Measurements from ENCODE around the gene SYVN1. TPM values are rescaled to one million over a fixed set of nuclear protein-coding genes. Genes with fewer than 3 reads are reported as not detected.
"Not testable (repeated sequence)": the region's sequence is repeated elsewhere in the genome, so short reads cannot be mapped to it uniquely, and the experiment has no call there.

The SYVN1 gene
- total RNA-seq, 4 donors from 2014 or later, result 20.5 to 72.6 (median 51.9) TPM

DNA sequence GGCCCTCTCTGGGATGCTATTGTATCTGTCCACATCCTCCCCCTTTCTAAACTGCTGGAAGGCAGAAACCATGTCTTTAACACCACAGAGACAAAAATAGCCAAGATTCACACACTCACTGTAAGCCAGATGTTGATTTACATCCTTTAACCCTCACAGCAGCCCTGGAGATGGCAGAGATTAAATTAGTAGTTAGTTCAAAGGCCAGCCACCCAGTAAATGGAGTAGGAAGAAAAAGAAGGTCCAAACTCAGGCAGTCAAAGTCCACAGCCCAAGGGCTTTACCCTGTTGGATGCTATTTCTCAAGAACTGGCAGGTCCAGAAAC lies 14.7 kb downstream of the SYVN1 start:
- peaks cover 23 to 47% (median 34%) of the 10 kb centered on the region in 4 donors for H3K4me1 ChIP-seq
- in situ Hi-C loops (cut with MboI; ENCODE audit: low pct_ligation_motif_present in 1 of 4, low pct_unique_long_range_greater_than_20kb in 1 of 4, low sequenced_read_pairs in 3 of 4), result no loop called here
- peaks cover 0 to 23% (median 5%) of the 10 kb centered on the region in 4 donors for H3K36me3 ChIP-seq
- H3K4me3 ChIP-seq, result no peak overlapping the region
- no peak for DNase-seq
- no peaks in the 10 kb centered on the region for H3K27me3 ChIP-seq
- H3K9me3 ChIP-seq, result no peaks in the 10 kb centered on the region
- TF ChIP-seq, protein P1, sequence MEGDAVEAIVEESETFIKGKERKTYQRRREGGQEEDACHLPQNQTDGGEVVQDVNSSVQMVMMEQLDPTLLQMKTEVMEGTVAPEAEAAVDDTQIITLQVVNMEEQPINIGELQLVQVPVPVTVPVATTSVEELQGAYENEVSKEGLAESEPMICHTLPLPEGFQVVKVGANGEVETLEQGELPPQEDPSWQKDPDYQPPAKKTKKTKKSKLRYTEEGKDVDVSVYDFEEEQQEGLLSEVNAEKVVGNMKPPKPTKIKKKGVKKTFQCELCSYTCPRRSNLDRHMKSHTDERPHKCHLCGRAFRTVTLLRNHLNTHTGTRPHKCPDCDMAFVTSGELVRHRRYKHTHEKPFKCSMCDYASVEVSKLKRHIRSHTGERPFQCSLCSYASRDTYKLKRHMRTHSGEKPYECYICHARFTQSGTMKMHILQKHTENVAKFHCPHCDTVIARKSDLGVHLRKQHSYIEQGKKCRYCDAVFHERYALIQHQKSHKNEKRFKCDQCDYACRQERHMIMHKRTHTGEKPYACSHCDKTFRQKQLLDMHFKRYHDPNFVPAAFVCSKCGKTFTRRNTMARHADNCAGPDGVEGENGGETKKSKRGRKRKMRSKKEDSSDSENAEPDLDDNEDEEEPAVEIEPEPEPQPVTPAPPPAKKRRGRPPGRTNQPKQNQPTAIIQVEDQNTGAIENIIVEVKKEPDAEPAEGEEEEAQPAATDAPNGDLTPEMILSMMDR (IDR thresholded peaks at IDR 0.05), result no peak
- TF ChIP-seq EP300 (IDR thresholded peaks at IDR 0.05; ENCODE audit: low read depth) (no peak), POLR2A (IDR thresholded peaks at IDR 0.05) (no peak), POLR2AphosphoS5 (IDR thresholded peaks at IDR 0.05) (no peak)
- intact Hi-C loops (cut with DNase I; ENCODE audit: low total_unique reads), result loop anchor here (5.0 kb wide), 1 partner anchor 92 kb away; the partner anchor contains the start of gene SNX15
- no peak overlapping the region for H3K27ac ChIP-seq

DNA sequence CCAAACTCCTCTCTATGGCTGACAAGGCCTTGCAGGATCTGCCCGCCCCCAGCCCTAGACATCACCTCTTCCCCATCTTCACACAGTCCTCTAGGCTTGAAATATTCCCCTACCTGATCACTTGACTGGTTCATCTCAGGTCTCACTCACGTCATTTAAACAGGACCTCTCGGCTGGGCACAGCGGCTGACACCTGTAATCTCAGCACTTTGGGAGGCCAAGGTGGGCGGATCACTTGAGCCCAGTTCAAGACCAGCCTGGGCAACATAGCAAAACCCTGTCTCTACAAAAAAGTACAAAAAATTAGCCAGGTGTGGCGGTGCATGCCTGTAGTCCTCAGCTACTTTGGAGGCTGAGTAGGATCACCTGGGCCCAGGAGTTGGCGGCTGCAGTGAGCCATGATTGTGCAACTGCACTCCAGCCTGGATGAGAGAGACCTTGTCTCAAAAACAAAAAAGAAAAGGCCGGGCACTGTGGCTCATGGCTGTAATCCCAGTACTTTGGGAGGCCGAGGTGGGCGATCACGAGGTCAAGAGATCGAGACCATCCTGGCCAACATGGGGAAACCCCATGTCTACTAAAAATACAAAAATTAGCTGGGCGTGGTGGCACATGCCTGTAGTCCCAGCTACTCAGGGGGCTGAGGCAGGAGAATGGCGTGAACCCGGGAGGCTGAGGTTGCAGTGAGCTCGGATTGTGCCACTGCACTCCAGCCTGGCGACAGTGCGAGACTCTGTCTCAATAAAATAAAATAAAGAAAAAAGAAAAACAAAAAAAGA lies 15.2 kb downstream of the SYVN1 start:
- peaks cover 23 to 47% (median 34%) of the 10 kb centered on the region in 4 donors for H3K4me1 ChIP-seq
- H3K27me3 ChIP-seq; H3K9me3 ChIP-seq; H3K4me3 ChIP-seq; DNase-seq; in situ Hi-C loops (cut with MboI; ENCODE audit: low pct_ligation_motif_present in 1 of 4, low pct_unique_long_range_greater_than_20kb in 1 of 4, low sequenced_read_pairs in 3 of 4): not testable (repeated sequence)
- WGBS, 2 donors (ENCODE audit: low coverage in 1 of 2), result 88 to 95% methylated on average over 4 to 18 of the region's 18 CpGs
- peak overlapping the region in 3 of 4 donors; percentile 58 to 76 (median 64) for H3K27ac ChIP-seq
- H3K36me3 ChIP-seq, result peaks cover 0 to 21% (median 5%) of the 10 kb centered on the region in 4 donors
- intact Hi-C loops (cut with DNase I; ENCODE audit: low total_unique reads), result loop anchor here (5.0 kb wide), 1 partner anchor 92 kb away; the partner anchor contains the start of gene SNX15

DNA sequence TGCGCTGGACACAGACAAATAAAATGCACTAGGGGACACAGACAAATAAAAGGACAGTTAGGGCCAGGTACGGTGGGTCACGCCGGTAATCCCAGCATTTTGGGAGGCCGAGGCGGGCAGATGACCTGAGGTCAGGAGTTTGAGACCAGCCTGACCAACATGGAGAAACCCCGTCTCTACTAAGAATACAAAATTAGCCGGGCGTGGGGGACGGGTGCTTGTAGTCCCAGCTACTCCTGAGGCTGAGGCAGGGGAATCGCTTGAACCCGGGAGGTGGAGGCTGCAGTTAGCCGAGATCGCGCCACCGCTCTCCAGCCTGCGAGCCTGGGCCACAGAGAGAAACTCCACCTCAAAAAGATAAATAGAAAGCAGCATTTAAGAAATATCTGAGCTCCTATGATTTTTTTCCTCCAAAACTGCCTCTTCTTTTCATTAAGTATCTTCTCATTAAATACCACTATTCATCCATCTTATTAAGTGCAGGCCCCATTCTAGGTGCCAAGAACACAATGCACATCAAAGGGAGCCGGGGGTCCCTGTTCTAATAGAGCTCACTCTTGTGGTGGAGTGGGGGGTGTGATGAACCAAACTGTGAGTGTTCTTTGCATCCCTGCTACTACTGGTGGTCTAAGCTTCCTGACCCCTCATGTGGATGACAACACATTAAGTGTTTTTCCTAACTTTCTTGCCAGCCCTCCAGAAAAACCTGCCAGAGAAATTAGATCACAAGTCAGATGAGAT lies 16.1 kb downstream of the SYVN1 start:
- intact Hi-C loops (cut with DNase I; ENCODE audit: low total_unique reads), result loop anchor here (5.0 kb wide), 1 partner anchor 91 kb away; the partner anchor contains the start of gene SNX15
- DNase-seq, result no peak

DNA sequence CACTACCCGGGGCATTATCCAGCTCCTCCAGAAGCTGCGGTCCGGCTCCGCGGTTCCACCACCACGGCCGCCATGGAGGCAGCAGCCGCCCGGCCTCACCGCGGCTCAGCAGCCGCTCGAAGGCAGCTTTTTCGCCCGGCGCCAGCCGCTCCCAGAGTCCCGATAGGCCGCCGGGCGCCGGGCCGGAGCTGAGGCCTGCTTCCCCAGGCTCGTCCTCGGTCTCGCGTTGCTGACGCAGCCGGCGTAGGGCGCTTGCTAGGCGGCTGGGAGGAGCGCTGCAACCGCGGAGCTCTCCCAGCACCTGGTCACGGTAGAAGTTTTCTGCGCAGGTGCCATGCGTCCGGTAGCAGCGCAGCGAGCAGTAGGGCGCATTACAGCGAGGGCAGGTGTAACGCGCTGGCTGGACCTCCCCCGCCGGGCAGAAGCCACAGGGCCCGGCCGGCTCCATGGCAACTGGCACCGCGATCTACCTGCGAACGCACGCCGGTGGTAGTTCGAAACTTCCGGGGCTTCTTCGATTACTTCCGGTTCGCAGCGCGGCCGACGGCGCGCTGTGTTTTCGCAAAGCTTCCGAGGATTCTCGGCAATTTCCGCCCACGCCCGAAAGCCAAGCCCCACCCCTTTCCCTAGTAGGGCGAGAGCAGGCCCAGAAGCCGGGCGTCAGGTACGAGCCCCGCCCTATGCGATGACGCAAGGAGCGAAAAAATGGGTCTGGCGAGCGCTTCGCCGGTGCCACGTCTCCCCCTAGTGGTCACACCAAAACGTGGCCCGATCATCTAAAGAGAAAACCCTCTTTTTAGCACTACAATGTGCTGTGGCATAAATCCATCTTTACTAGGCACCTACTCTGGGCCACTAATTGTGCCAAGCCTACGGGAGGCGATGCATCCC lies 16.9 kb downstream of the SYVN1 start, which contains the start of gene ZNHIT2:
TSS of gene ZNHIT2 (minus strand) at position 496 of the 891 bp plus-strand sequence. CDS start at position 448, 48 bp downstream.
- Histone ChIP-seq H3K4me1 (peaks cover 26 to 48% (median 34%) of the 10 kb centered on the region in 4 donors), H3K36me3 (peaks cover 0 to 21% (median 5%) of the 10 kb centered on the region in 4 donors), H3K9me3 (no peaks in the 10 kb centered on the region), H3K27me3 (no peaks in the 10 kb centered on the region), H3K4me3 (peak within 1 kb of the TSS; percentile 61 to 86 (median 81)), H3K27ac (peak within 1 kb of the TSS; percentile 86 to 94 (median 92))
- in situ Hi-C loops (cut with MboI; ENCODE audit: low pct_ligation_motif_present in 1 of 4, low pct_unique_long_range_greater_than_20kb in 1 of 4, low sequenced_read_pairs in 3 of 4), result no loop called here
- TF ChIP-seq POLR2AphosphoS5 (IDR thresholded peaks at IDR 0.05) (peak; percentile 67 to 88 (median 88)), POLR2A (IDR thresholded peaks at IDR 0.05) (peak; percentile 73), EP300 (IDR thresholded peaks at IDR 0.05; ENCODE audit: low read depth) (no peak)
- TF ChIP-seq, protein P1 (IDR thresholded peaks at IDR 0.05), result peak; percentile 86 to 99 (median 94)
- WGBS, 2 donors (ENCODE audit: low coverage in 1 of 2), result 0 to 1% methylated on average over 2 to 38 of the region's 89 CpGs
- intact Hi-C loops (cut with DNase I; ENCODE audit: low total_unique reads), result loop anchor here (5.0 kb wide), 1 partner anchor 90 kb away; the partner anchor contains the start of gene SNX15
- peak; percentile 100 for DNase-seq

More for the DNA sequence above, 16.1 kb downstream of the SYVN1 start:
- in situ Hi-C loops (cut with MboI; ENCODE audit: low pct_ligation_motif_present in 1 of 4, low pct_unique_long_range_greater_than_20kb in 1 of 4, low sequenced_read_pairs in 3 of 4), result no loop called here
- H3K27me3 ChIP-seq, result no peaks in the 10 kb centered on the region
- WGBS, 2 donors (ENCODE audit: low coverage in 1 of 2), result 67 to 80% methylated on average over 10 to 18 of the region's 18 CpGs
- no peaks in the 10 kb centered on the region for H3K9me3 ChIP-seq
- H3K4me3 ChIP-seq, result no peak overlapping the region
- H3K4me1 ChIP-seq, result peaks cover 26 to 48% (median 34%) of the 10 kb centered on the region in 4 donors
- TF ChIP-seq POLR2A (IDR thresholded peaks at IDR 0.05), result no peak
- TF ChIP-seq EP300 (IDR thresholded peaks at IDR 0.05; ENCODE audit: low read depth), result no peak
- no peak for TF ChIP-seq POLR2AphosphoS5 (IDR thresholded peaks at IDR 0.05)
- TF ChIP-seq, protein P1 (IDR thresholded peaks at IDR 0.05), result no peak
- H3K36me3 ChIP-seq, result peaks cover 0 to 21% (median 5%) of the 10 kb centered on the region in 4 donors
- H3K27ac ChIP-seq, result peak overlapping the region; percentile 58 to 94 (median 70)
